Panc1 (cell line): ENCODE results near the gene TECR.

Experiments
- POLR2AphosphoS5 ChIP-seq: IDR thresholded peaks from 2 replicates; pipeline ENCODE4 v1.6.1; 2012; ENCODE audit warnings: mild to moderate bottlenecking, low read depth, low read length, moderate library complexity
- SIN3A ChIP-seq: IDR thresholded peaks from 2 replicates; pipeline ENCODE4 v1.6.1; 2012; ENCODE audit warnings: low read depth, mild to moderate bottlenecking, low read length, moderate library complexity, borderline replicate concordance; ENCODE audit not compliant: insufficient read depth
- TCF7L2 ChIP-seq: IDR thresholded peaks from 2 replicates; pipeline ENCODE4 v1.6.1; 2011; ENCODE audit warnings: mild to moderate bottlenecking, low read depth, low read length, inconsistent platforms
- TF ChIP-seq, protein P1 (sequence below): fragments of 450-650 bp; IDR thresholded peaks from 2 replicates; pipeline ENCODE4 v1.5.1; 2017; ENCODE audit warnings: mild to moderate bottlenecking
- TF ChIP-seq, protein P2 (sequence below), 2 experiments: IDR thresholded peaks; 2 replicates each; pipeline ENCODE4 v1.6.1; 2011 to 2012; ENCODE audit warnings: low read depth in 2 of 2, control low read depth in 1 of 2, low read length in 1 of 2, mild to moderate bottlenecking in 1 of 2, moderate library complexity in 1 of 2; ENCODE audit not compliant: insufficient read depth in 1 of 2

DNA sequence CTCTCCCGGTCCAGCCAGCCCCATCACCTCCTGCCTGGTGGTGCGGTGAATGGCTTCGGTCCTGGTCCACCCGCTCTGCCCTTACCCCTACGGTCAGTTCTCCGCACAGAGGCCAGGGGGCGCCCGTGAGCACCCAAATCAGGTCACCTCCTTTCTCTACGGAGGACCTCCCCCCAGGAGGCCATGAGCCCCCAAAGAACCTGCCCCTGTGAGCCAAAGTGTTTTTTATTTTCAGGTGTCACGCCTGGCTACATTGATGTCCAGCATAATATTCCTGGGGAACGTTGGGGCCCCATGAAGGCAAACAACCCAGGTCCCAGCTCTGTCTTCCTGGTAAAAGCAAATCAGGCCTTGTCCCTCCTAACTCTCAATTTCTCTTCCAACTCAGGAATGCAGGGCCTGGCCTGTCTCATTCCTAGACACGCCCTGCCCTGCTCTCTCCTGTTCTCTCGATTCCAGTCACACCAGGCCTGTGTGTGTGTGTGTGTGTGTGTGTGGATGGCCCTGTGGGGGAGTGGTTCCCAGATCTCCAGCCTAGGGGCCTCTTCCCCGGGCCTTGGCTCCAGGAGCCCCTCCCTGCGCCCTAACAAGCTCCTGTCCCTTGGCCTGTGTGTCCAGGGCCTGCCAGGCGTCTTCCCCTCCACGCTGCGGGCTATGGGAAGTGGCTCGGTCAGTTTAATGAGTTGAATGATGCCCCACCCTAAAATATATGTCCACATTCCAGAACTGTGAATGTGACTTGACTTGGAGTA is 23.7 kb upstream of the TECR start:
- TF ChIP-seq, protein P1, sequence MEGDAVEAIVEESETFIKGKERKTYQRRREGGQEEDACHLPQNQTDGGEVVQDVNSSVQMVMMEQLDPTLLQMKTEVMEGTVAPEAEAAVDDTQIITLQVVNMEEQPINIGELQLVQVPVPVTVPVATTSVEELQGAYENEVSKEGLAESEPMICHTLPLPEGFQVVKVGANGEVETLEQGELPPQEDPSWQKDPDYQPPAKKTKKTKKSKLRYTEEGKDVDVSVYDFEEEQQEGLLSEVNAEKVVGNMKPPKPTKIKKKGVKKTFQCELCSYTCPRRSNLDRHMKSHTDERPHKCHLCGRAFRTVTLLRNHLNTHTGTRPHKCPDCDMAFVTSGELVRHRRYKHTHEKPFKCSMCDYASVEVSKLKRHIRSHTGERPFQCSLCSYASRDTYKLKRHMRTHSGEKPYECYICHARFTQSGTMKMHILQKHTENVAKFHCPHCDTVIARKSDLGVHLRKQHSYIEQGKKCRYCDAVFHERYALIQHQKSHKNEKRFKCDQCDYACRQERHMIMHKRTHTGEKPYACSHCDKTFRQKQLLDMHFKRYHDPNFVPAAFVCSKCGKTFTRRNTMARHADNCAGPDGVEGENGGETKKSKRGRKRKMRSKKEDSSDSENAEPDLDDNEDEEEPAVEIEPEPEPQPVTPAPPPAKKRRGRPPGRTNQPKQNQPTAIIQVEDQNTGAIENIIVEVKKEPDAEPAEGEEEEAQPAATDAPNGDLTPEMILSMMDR, result peak; percentile 92
- TF ChIP-seq POLR2AphosphoS5 (no peak), SIN3A (no peak), TCF7L2 (no peak)
- TF ChIP-seq, protein P2, sequence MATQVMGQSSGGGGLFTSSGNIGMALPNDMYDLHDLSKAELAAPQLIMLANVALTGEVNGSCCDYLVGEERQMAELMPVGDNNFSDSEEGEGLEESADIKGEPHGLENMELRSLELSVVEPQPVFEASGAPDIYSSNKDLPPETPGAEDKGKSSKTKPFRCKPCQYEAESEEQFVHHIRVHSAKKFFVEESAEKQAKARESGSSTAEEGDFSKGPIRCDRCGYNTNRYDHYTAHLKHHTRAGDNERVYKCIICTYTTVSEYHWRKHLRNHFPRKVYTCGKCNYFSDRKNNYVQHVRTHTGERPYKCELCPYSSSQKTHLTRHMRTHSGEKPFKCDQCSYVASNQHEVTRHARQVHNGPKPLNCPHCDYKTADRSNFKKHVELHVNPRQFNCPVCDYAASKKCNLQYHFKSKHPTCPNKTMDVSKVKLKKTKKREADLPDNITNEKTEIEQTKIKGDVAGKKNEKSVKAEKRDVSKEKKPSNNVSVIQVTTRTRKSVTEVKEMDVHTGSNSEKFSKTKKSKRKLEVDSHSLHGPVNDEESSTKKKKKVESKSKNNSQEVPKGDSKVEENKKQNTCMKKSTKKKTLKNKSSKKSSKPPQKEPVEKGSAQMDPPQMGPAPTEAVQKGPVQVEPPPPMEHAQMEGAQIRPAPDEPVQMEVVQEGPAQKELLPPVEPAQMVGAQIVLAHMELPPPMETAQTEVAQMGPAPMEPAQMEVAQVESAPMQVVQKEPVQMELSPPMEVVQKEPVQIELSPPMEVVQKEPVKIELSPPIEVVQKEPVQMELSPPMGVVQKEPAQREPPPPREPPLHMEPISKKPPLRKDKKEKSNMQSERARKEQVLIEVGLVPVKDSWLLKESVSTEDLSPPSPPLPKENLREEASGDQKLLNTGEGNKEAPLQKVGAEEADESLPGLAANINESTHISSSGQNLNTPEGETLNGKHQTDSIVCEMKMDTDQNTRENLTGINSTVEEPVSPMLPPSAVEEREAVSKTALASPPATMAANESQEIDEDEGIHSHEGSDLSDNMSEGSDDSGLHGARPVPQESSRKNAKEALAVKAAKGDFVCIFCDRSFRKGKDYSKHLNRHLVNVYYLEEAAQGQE (IDR thresholded peaks at IDR 0.05; ENCODE audit: insufficient read depth in 1 of 2, low read depth in 2 of 2, low read length in 1 of 2), result no peak
